Stromal cell of bone marrow (primary cell): ENCODE measurements around the gene EPHB3.
"Not testable (repeated sequence)": the region's sequence is repeated elsewhere in the genome, so short reads cannot be mapped to it uniquely, and the experiment has no call there.

Experiments used
- DNase-seq: peaks from one replicate; pipeline ENCODE4 v3.0.0-alpha.2; 2012; ENCODE audit warnings: low read depth

Gene EPHB3

DNA sequence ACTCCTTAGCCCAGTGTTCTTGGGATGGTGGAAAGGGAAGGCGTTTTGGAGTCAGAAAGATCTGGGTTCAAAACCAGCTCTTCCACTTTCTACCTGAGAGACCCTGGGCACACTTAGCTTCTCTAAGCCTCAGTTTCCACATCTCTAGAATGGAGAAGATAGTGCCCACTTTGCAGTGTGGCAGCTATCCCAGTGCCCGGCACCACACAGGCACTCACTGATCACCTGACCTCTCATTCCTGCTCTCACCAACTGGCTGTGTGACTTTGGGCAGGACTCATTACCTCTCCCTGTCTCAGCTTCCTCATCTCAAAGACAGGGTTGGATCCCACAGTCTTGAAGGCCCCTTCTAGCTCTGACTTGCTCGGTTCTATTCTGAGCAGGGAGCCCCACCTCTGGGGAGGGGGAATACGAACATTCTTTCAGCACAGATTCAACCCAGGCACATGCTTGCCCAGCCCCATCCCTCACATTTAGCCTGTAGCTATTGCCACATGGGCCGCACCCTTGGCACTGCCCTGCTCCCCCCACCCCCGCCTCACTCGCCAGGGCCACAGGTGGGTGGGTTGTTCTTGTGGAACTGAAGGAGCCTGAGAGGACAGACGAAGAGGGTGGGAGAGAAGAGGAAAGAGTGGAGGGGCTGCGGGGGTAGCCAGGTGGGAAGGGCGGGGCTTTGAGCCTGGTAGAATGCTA, 39.2 kb downstream of the EPHB3 start:
- no peak for DNase-seq

GRCh38 chr3:184601576-184602371, 40.2 kb downstream of the EPHB3 start:
- DNase-seq = no peak

DNA sequence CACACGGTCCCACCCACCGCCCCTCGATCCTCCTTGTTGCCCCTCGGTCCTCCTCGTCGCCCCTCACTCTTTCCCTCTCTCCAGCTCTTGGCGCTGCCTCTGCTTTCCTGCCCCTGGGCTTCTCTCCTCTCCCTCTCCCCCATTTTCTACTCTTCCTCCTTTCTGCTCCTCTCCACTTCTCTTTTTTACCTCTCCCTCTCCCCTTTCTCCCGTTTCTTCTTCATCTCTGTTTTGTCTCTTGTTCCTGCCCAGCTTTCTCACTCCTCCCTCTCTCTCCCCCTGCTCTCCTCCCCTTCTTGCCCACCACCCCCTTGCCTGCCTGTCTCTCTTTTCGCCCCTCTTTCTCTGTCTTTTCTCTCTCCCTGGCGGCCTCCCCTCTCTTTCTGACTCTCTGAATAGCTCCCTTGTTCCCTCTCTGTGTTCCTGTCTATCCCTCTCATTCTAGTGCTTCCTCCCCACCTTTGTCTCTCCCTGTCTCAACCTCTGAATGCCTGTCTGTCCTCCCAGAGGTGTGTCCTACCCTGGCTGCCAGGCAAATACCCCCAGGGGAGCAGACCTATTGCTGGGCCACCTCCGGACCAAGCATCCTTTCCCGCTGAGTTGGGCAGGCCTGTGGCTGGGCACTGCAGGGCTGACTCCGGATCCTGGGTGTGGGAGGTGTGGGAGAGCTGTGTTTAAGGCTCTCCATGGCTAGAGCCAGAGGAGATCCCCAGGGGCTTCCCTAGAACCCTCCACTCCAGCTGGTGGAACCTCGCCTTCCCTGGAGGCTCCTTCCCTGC, 41.0 kb downstream of the EPHB3 start:
- no peak for DNase-seq

- DNase-seq = no peak
These were observed 41.8 kb downstream of the EPHB3 start for GRCh38 chr3:184603151-184604030.

DNA sequence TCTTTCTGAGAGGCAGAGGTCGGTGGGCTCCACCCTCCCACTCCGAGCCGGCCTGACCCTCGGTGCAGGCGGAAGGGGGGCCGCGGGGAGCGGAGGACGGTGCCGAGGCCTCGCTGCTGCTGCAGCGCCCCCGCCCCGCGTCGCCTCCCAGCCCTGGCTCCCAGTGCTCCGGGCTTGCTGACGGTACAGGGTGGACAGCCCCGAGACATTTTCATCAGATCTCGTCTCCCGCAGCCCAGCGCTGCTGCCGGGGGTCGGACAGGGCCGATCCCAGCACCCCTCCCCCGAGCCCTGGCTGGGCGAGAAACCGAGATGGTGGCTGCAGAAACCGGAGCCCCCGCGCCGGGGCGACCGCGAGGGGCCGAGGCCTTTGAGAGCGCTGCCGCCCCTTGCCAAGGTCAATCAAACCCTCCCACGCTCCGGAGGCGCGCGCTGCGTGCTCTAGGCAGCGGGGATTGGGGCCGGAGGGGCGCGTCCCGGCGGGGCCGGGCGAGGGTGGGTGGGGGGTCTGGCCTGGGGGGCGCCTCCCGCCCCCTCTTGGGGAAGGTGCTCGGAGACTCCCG, 42.5 kb downstream of the EPHB3 start:
- DNase-seq = no peak

- DNase-seq = no peak
These were observed 43.2 kb downstream of the EPHB3 start for GRCh38 chr3:184604615-184605290.

DNA sequence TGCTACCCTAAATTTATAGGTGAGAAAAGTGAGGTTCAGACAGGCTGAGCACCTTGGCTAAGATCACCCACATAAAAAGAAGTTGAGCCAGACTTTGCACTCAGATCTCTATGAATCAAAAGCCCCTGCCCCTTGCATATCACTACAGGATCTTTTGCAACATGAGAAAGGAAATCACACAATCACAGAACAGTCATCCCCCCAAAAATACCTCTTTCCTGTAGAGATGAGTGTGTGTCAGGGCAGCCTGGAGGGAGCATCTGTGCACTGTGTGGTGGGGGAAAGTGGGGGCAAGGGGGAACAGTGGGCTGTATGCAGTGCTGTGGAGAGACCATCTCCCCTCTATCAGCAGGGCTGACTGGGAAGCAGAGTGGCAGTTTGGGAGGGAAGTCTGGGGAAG, 46.6 kb downstream of the EPHB3 start:
- DNase-seq = no peak

GRCh38 chr3:184609476-184610244, 48.1 kb downstream of the EPHB3 start:
- no peak for DNase-seq

GRCh38 chr3:184610245-184610871, 48.8 kb downstream of the EPHB3 start:
- DNase-seq = no peak

- DNase-seq = no peak
These were observed 50.2 kb downstream of the EPHB3 start for GRCh38 chr3:184611607-184612281.

DNA sequence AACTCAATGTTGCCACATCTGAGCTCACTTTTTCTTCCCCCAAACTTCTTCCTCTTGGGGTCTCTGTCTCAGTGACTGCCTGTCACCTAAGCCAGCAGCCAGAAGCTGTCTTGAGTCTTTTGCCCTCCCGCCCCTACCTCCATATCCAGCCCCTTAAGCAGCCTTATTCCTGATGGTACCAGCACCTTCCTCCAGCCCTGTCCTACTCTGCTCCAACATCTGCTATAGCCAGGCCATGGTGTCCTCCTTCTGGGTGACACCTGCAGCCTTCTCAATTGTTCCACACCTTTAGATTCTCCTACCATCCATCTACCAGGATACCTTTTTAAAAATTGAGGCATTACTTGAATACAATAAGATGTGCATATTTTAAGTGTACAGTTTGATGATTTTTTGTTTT, 53.8 kb downstream of the EPHB3 start:
- no peak for DNase-seq

DNA sequence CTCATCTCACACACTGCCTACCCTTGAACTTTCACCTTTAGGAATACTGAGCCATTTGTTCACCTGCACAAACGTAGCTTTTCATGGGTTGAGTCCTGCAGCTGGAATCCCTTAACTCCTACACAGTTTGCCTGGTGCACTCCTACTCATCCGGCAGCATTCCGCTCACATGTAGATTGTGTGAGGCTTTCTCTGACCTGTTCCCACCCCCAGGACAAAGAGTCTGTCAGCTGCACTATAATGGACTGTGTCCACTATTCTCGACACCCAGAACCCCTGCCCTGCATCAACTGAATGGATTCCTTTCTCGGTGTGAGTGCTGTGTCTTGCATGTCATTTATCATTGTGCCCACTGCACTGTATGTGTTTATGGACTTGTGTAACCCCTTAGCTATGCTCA, 54.9 kb downstream of the EPHB3 start:
- DNase-seq = no peak

DNA sequence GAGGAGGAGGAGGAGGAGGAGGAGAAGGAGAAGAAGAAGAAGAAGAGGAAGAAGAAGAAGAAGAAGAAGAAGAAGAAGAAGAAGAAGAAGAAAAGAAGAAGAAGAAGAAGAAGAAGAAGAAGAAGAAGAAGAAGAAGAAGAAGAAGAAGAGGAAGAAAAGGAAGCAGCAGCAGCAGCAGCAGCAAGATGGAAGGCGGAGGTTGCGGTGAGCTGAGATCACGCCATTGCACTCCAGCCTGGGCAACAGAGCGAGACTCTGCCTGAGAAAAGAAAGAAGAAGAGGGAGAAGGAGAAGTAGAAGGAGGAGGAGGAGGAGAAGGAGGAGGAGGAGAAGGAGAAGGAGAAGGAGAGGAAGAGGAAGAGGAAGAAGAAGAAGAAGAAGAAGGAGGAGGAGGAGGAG, 55.7 kb downstream of the EPHB3 start:
- not testable (repeated sequence) for DNase-seq

- no peak for DNase-seq
These were observed 57.2 kb downstream of the EPHB3 start for GRCh38 chr3:184618811-184619210.

DNA sequence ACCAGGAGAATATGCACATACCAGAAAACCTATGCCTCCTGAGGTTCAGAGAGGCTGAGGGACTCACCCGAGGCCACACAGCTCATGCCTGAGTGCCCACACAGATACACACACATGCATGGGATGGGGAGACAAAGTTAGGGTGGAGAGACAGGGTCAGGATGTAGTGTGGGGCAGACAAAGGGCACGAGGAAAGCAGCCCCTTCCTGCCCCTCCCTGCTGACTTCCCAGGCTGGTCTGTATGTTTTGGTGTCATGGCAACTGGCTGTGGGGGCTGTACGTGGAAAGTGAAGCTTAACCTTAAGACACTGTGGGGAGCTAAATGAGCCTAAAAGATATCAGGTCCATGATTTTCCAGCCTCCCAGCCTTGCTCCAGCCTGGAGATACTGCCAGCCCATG, 57.8 kb downstream of the EPHB3 start:
- no peak for DNase-seq

DNA sequence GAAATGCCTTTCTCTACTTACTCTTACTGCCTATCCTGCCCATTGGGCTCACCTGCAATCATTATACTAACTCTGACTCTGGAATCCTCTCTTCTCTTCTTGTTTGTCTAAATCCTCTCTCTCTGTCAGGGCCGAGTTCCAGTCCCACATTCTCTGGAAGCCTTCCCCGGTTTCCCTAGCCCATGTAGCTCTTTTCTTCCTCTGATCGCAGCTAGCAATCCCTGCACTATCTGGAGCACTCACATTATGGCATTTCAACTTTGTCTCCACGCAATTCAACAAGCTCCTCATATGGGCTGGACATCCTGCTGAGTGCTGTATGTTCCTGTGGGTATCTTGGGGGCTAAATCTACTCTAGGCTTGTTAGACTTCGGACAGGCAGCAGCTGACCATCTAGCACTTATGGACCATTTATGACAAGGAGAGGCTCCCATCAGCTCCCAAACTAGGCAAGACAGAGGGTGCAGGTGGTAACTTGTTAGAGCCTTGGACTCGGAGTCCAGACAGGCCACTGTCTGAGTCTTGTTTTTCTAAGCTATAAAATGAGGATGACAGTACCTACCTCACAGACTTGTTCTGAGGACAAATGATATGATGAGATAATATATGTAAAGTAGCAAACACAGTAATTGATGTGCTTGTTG, 58.3 kb downstream of the EPHB3 start:
- no peak for DNase-seq

DNA sequence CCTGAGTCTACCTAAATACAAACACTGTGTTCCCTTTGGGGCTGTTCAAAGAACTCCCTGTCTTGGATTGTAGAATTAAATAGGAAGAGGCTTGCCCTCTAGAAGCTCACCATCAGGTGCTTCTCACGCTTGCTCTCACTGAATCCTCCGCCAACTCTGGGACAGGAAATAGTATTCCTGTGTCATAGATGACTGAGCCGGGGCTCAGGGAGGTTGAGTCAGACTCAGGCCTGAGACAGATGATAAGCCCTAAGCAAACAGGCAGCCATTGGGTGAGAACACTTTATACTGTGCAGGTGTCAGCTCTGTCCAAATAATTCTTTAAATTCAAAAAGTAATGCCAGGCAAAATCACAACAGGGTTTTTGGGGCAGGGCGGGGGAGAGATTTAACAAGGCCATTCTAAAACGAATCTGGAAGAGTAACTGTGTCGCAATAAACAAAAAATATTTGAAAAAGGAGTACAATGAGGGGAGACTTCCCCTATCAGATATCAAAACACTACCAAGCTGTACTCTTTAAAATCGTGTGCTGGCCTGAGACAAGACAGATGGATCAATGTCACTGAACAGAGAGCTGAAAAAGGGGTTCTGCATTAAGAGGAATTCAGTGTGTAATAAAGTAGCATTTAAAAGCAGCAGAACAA, 59.0 kb downstream of the EPHB3 start:
- no peak for DNase-seq

DNA sequence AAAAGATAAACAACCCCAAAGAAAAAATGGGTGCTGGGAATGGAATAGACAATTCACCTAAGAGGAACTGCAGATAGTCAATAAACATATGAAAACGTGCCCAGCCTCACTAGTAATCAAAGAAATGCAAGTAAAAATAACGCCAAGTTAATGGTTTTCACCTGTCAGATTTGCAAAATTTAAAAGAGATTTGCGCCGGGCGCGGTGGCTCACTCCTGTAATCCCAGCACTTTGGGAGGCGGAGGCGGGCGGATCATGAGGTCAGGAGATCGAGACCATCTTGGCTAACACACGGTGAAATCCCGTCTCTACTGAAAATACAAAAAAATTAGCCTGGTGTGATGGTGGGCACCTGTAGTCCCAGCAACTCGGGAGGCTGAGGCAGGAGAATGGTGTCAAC, 60.6 kb downstream of the EPHB3 start:
- not testable (repeated sequence) for DNase-seq
